Endothelial cell of umbilical vein (primary cell): ENCODE results near the gene PFN4. TPM values are rescaled to one million over a fixed set of nuclear protein-coding genes. Genes with fewer than 3 reads are reported as not detected.

Experiments used
- BruUV-seq: library from RNA; stranded (reverse); fragments of 400-500 nt; replicated peaks from 2 replicates; lab custom pipeline; 2021; lab: Mats Ljungman, UMichigan
- CTCF ChIA-PET: fragments of 300-600, 350-600 bp; sonication (Branson Sonifier 250); formaldehyde crosslinking; loops from one replicate; lab custom pipeline; 2021; ENCODE audit warnings: antibody characterized with exemption, inconsistent platforms; lab: Charles Lee
- POLR2A ChIA-PET: fragments of 300-600, 350-600 bp; sonication (Branson Sonifier 250); formaldehyde crosslinking; loops from one replicate; lab custom pipeline; 2021; ENCODE audit warnings: antibody characterized with exemption, inconsistent platforms; lab: Charles Lee
- DNase-seq: peaks from one replicate; pipeline ENCODE4 v3.0.0-alpha.2; 2011; ENCODE audit warnings: low read depth, low spot score
- FAIRE-seq: peaks from 2 replicates; lab custom pipeline; 2011; peaks lifted over from hg19 to GRCh38; lab: Jason Lieb, UNC
- H2AFZ ChIP-seq: 2 replicates; pipeline ENCODE4 v1.6.0; 2012; ENCODE audit warnings: low read depth, low read length, control low read depth, inconsistent platforms
- H3K27ac ChIP-seq: 2 replicates; pipeline ENCODE4 v1.5.1; 2011; ENCODE audit warnings: low read depth, mild to moderate bottlenecking, control low read depth, low read length, moderate library complexity; ENCODE audit not compliant: insufficient read depth
- H3K27me3 ChIP-seq, 2 experiments: 2 replicates each; pipeline versions ENCODE4 v1.6.0 to v1.6.1; 2011; ENCODE audit warnings: low read length in 2 of 2, mixed read lengths in 1 of 2; ENCODE audit not compliant: control insufficient read depth in 2 of 2, insufficient read depth in 2 of 2
- H3K36me3 ChIP-seq, 2 experiments: 2 replicates in 1 of 2; 3 replicates in 1 of 2; pipeline ENCODE4 v1.5.1; 2011; ENCODE audit warnings: low read length in 2 of 2, mild to moderate bottlenecking in 1 of 2, moderate library complexity in 1 of 2; ENCODE audit not compliant: control insufficient read depth in 2 of 2, insufficient read depth in 2 of 2; ENCODE audit errors: extremely low read depth in 1 of 2
- H3K4me1 ChIP-seq: 3 replicates; pipeline ENCODE4 v1.5.1; 2011; ENCODE audit warnings: mild to moderate bottlenecking, low read length; ENCODE audit not compliant: control insufficient read depth, insufficient read depth; ENCODE audit errors: extremely low read depth
- H3K4me2 ChIP-seq: 2 replicates; pipeline ENCODE4 v1.6.1; 2011; ENCODE audit warnings: low read length, control low read depth, mixed read lengths; ENCODE audit not compliant: insufficient read depth
- H3K4me3 ChIP-seq, 3 experiments: fragments of 200-600 bp in 1 of 3; sonication (generic), shearing (Covaris generic) in 1 of 3; replicated peaks in 1 of 3; 2 replicates each; pipeline ENCODE4 v1.5.1; 2011 to 2016; ENCODE audit warnings: control low read depth in 3 of 3, low read length in 3 of 3, mild to moderate bottlenecking in 2 of 3, inconsistent platforms in 1 of 3, low read depth in 1 of 3, moderate library complexity in 1 of 3; ENCODE audit not compliant: insufficient read depth in 1 of 3
- H3K79me2 ChIP-seq: 2 replicates; pipeline ENCODE4 v1.6.0; 2012; ENCODE audit warnings: low read length, inconsistent platforms; ENCODE audit not compliant: control insufficient read depth, insufficient read depth
- H3K9ac ChIP-seq: replicated peaks from 2 replicates; pipeline ENCODE3; 2011; ENCODE audit warnings: low read length, control low read depth; ENCODE audit not compliant: insufficient read depth; ENCODE audit errors: extremely low read depth
- H3K9me1 ChIP-seq: replicated peaks from 3 replicates; pipeline ENCODE4 v1.6.0; 2011; ENCODE audit warnings: mild to moderate bottlenecking, low read length; ENCODE audit not compliant: control insufficient read depth, insufficient read depth; ENCODE audit errors: extremely low read depth
- H3K9me3 ChIP-seq: replicated peaks from 2 replicates; pipeline ENCODE4 v1.5.1; 2012; ENCODE audit warnings: low read length, inconsistent platforms; ENCODE audit not compliant: control insufficient read depth, insufficient read depth
- H4K20me1 ChIP-seq: replicated peaks from 2 replicates; pipeline ENCODE3; 2011; ENCODE audit warnings: mild to moderate bottlenecking, low read length; ENCODE audit not compliant: control insufficient read depth, insufficient read depth; ENCODE audit errors: extremely low read depth
- EZH2 ChIP-seq: IDR thresholded peaks from 2 replicates; pipeline ENCODE4 v1.6.1; 2012; ENCODE audit warnings: borderline replicate concordance, low read depth, mild to moderate bottlenecking, moderate library complexity, low read length, inconsistent platforms; ENCODE audit not compliant: severe bottlenecking
- FOS ChIP-seq: IDR thresholded peaks from 2 replicates; pipeline ENCODE4 v1.6.1; 2011; ENCODE audit warnings: mild to moderate bottlenecking, low read length, moderate library complexity, borderline replicate concordance; ENCODE audit not compliant: insufficient read depth
- GATA2 ChIP-seq: IDR thresholded peaks from 2 replicates; pipeline ENCODE4 v1.7.0; 2011; ENCODE audit warnings: low read depth, mild to moderate bottlenecking, moderate library complexity, mixed read lengths, low read length; ENCODE audit not compliant: insufficient read length, insufficient read depth
- JUN ChIP-seq: IDR thresholded peaks from 2 replicates; pipeline ENCODE4 v1.6.1; 2011; ENCODE audit warnings: borderline replicate concordance, low read depth; ENCODE audit not compliant: insufficient read length, insufficient read depth
- MYC ChIP-seq: IDR thresholded peaks from one replicate; pipeline ENCODE4 v1.6.1; 2011; ENCODE audit warnings: mild to moderate bottlenecking, low read depth, low read length
- POLR2A ChIP-seq: IDR thresholded peaks from 2 replicates; pipeline ENCODE4 v1.6.1; 2012; ENCODE audit warnings: low read depth, mild to moderate bottlenecking, control low read depth, low read length
- POLR2AphosphoS5 ChIP-seq: IDR thresholded peaks from 2 replicates; pipeline ENCODE4 v1.6.1; 2012; ENCODE audit warnings: low read depth, mild to moderate bottlenecking, control low read depth, low read length, moderate library complexity; ENCODE audit not compliant: insufficient read depth
- dilution Hi-C: fragments of 300-500 bp; cut with MboI; formaldehyde crosslinking; loops from one replicate; pipeline ENCODE4 v1.15.0; 2019; ENCODE audit warnings: low sequenced_read_pairs; ENCODE audit not compliant: extremely low pct_ligation_motif_present
- intact Hi-C: fragments of 100-400 bp; cut with micrococcal nuclease; formaldehyde crosslinking; loops from one replicate; pipeline ENCODE4 v1.10.0; 2022
- polyA plus RNA-seq, 4 experiments: library from polyadenylated mRNA; depleted of rRNA in 3 of 4; stranded (reverse) in 3 of 4; unstranded in 1 of 4; fragments of >200 nt; gene quantifications; 2 replicates each; pipeline versions ENCODE4 v1.2.1 to v1.2.3, GENCODE V29; 2011 to 2012; ENCODE audit warnings: missing spikeins in 1 of 4
- total RNA-seq: library from RNA; stranded (reverse); gene quantifications from 2 replicates; pipeline ENCODE4 v1.2.3, GENCODE V29; 2021
- TF ChIP-seq, protein P1 (sequence below): IDR thresholded peaks from 2 replicates; pipeline ENCODE4 v1.6.1; 2011; ENCODE audit not compliant: insufficient read depth, insufficient read length
- TF ChIP-seq, protein P2 (sequence below), 2 donors: IDR thresholded peaks; 1 replicate in 1 of 2; 2 replicates in 1 of 2; pipeline ENCODE4 v1.5.1; 2011; ENCODE audit warnings: low read length in 2 of 2, mild to moderate bottlenecking in 2 of 2, moderate library complexity in 2 of 2, control low read depth in 1 of 2, inconsistent platforms in 1 of 2, low read depth in 1 of 2; ENCODE audit not compliant: insufficient read depth in 1 of 2; ENCODE audit errors: extremely low read depth in 1 of 2

The PFN4 gene
- total and polyA plus RNA-seq, 2 donors (not counting 3 experiments of a cell fraction or from before 2014, with no cell fraction given): 0.23 to 0.93 TPM

DNA sequence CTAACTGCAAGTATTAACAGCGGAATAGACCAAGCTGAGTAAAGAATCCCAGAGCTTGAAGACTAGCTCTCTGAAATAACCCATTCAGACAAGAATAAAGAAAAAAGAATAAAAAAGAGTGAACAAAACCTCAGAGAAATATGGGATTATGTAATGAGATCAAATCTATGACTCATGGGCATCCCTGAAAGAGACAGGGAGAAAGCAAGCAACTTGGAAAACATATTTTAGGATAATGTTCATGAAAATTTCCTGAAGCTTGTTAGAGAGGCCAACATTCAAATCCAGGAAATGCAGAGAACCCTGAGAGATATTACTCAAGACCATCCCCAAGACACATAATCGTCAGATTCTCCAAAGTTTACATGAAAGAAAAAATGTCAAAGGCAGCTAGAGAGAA is 17.3 kb downstream of the PFN4 start:
- DNase-seq (no peak), FAIRE-seq (no peak)
- no peaks in the 10 kb centered on the region for H3K36me3 ChIP-seq
- ChIA-PET CTCF (interaction anchor here (0.6 to 0.7 kb wide), 3 partner anchors 20 to 40 kb away, joined by 3 to 4 read pairs (median 3); partner anchors contain the start of gene TP53I3), POLR2A (no interaction called here)
- intact Hi-C loops (no loop called here), dilution Hi-C loops (no loop called here)
- H3K79me2 ChIP-seq: no peaks in the 10 kb centered on the region
- H3K27ac ChIP-seq: no peak overlapping the region
- no peaks in the 10 kb centered on the region for H4K20me1 ChIP-seq
- no peak overlapping the region for H2AFZ ChIP-seq
- no TSS peak for BruUV-seq
- H3K9me3 ChIP-seq: no peaks in the 10 kb centered on the region
- H3K9me1 ChIP-seq: no peaks in the 10 kb centered on the region
- no peak overlapping the region for H3K4me2 ChIP-seq
- no peak overlapping the region for H3K9ac ChIP-seq
- H3K27me3 ChIP-seq: peaks cover 0 to 2% of the 10 kb centered on the region in 2 experiments
- TF ChIP-seq POLR2A: no peak
- no peak for TF ChIP-seq FOS
- TF ChIP-seq POLR2AphosphoS5: no peak
- no peak for TF ChIP-seq MYC
- H3K4me3 ChIP-seq: no peak overlapping the region
- H3K4me1 ChIP-seq: no peaks in the 10 kb centered on the region

DNA sequence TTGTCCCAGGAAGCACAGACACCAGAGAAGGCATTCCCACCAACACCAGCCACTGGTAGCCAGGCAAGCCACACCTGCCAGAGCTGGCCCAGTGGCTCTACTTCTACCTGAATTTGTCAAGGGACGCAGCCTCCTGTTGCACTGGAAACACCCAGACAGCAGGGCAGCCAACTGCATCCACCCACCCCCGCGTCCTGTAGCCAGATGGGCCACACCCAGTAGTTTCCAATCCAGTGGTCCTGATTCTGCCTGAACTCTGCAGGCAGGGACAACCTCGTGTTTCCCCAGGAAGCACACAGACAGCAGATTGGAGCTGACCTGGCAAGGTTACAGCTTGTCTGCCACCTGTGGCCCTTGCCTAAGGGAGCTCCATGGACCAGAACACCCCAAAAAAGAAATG is 18.2 kb downstream of the PFN4 start:
- H2AFZ ChIP-seq: no peak overlapping the region

More for the DNA sequence above, 18.2 kb downstream of the PFN4 start:
- FAIRE-seq (no peak), DNase-seq (no peak)
- ChIA-PET POLR2A (no interaction called here), CTCF (no interaction called here)
- Histone ChIP-seq H3K4me2 (no peak overlapping the region), H3K9ac (no peak overlapping the region), H3K79me2 (no peaks in the 10 kb centered on the region), H3K27ac (no peak overlapping the region), H3K9me3 (no peaks in the 10 kb centered on the region), H3K36me3 (no peaks in the 10 kb centered on the region), H3K4me1 (no peaks in the 10 kb centered on the region), H4K20me1 (no peaks in the 10 kb centered on the region), H3K4me3 (no peak overlapping the region), H3K27me3 (peaks cover 0 to 2% of the 10 kb centered on the region in 2 experiments), H3K9me1 (no peaks in the 10 kb centered on the region)
- TF ChIP-seq POLR2A (no peak), POLR2AphosphoS5 (no peak), JUN (no peak), GATA2 (no peak), EZH2 (no peak), FOS (no peak), MYC (no peak)
- TF ChIP-seq, protein P1, sequence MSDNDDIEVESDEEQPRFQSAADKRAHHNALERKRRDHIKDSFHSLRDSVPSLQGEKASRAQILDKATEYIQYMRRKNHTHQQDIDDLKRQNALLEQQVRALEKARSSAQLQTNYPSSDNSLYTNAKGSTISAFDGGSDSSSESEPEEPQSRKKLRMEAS: no peak
- TF ChIP-seq, protein P2, sequence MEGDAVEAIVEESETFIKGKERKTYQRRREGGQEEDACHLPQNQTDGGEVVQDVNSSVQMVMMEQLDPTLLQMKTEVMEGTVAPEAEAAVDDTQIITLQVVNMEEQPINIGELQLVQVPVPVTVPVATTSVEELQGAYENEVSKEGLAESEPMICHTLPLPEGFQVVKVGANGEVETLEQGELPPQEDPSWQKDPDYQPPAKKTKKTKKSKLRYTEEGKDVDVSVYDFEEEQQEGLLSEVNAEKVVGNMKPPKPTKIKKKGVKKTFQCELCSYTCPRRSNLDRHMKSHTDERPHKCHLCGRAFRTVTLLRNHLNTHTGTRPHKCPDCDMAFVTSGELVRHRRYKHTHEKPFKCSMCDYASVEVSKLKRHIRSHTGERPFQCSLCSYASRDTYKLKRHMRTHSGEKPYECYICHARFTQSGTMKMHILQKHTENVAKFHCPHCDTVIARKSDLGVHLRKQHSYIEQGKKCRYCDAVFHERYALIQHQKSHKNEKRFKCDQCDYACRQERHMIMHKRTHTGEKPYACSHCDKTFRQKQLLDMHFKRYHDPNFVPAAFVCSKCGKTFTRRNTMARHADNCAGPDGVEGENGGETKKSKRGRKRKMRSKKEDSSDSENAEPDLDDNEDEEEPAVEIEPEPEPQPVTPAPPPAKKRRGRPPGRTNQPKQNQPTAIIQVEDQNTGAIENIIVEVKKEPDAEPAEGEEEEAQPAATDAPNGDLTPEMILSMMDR (IDR thresholded peaks at IDR 0.05; ENCODE audit: extremely low read depth in 1 of 2, insufficient read depth in 1 of 2, low read depth in 1 of 2, low read length in 2 of 2): no peak
- intact Hi-C loops (no loop called here), dilution Hi-C loops (no loop called here)
- BruUV-seq: no TSS peak
